ENCODE measurements around the gene HMGN2. TPM values are rescaled to one million over a fixed set of nuclear protein-coding genes. Genes with fewer than 3 reads are reported as not detected.

The HMGN2 gene
- total and polyA plus RNA-seq, 2 of the 13 experiments (the other 11 are each of a cell fraction or from before 2014, with no cell fraction given): 63.4 to 343 TPM

GRCh38 chr1:26431979-26432695 lies 40.1 kb upstream of the HMGN2 start, which contains the start of gene DHDDS (continued):
- TF ChIP-seq TRIM22 (IDR thresholded peaks at IDR 0.05) (no peak), ZNF251 (CRISPR knock-in tag; IDR thresholded peaks at IDR 0.05) (peak; percentile 1; the same call in 1 of the 2 replicates), ZNF704 (CRISPR knock-in tag; IDR thresholded peaks at IDR 0.05; ENCODE audit: borderline replicate concordance) (peak; percentile 96), MBD4 (IDR thresholded peaks at IDR 0.05; ENCODE audit: borderline replicate concordance, low read length) (no peak), ZNF275 (CRISPR knock-in tag; IDR thresholded peaks at IDR 0.05; ENCODE audit: borderline replicate concordance) (peak; percentile 91), GRHL1 (CRISPR knock-in tag; conservative IDR thresholded peaks at IDR 0.05) (no peak), FOXP1 (IDR thresholded peaks at IDR 0.05) (no peak), FOXP1 (CRISPR knock-in tag; IDR thresholded peaks at IDR 0.05) (peak; percentile 23; the same call in 1 of the 2 replicates), ZBTB37 (CRISPR knock-in tag; IDR thresholded peaks at IDR 0.05) (no peak), HCFC1 (IDR thresholded peaks at IDR 0.05; ENCODE audit: low read depth, low read length) (peak; percentile 73), NAIF1 (CRISPR knock-in tag; IDR thresholded peaks at IDR 0.05; ENCODE audit: borderline replicate concordance) (peak; percentile 76), FOXK2 (IDR thresholded peaks at IDR 0.05) (no peak), ZNF44 (CRISPR knock-in tag; IDR thresholded peaks at IDR 0.05) (peak; percentile 98), ZNF768 (CRISPR knock-in tag; IDR thresholded peaks at IDR 0.05) (peak; percentile 81), CENPX (CRISPR knock-in tag; IDR thresholded peaks at IDR 0.05) (no peak), POGK (CRISPR knock-in tag; conservative IDR thresholded peaks at IDR 0.05) (peak; percentile 98), ZFP1 (CRISPR knock-in tag; IDR thresholded peaks at IDR 0.05) (peak; percentile 59; the same call in 1 of the 2 replicates), ZNF430 (CRISPR knock-in tag; IDR thresholded peaks at IDR 0.05) (peak; percentile 86), TAF1 (CRISPR knock-in tag; IDR thresholded peaks at IDR 0.05) (peak; percentile 86), ZNF468 (CRISPR knock-in tag; IDR thresholded peaks at IDR 0.05) (peak; percentile 84; the same call in 1 of the 2 replicates), ASH2L (IDR thresholded peaks at IDR 0.05; ENCODE audit: insufficient read length, low read depth, low read length) (peak; percentile 60), GATAD1 (CRISPR knock-in tag; IDR thresholded peaks at IDR 0.05) (peak; percentile 99), ZNF619 (CRISPR knock-in tag; IDR thresholded peaks at IDR 0.05) (peak; percentile 97)

All from HepG2 (cell line).